ENCODE measurements around the gene LGALS1.

The LGALS1 gene

GRCh38 chr22:37674951-37675929, at the start of gene LGALS1:
Gene LGALS1, plus strand, starts transcription at chr22:37675636. Its CDS starts 67 bp downstream, at chr22:37675703.
- TF ChIP-seq GATA3 (IDR thresholded peaks at IDR 0.05; ENCODE audit: low read depth, low read length) = no peak
- no peak for TF ChIP-seq GATA2 (IDR thresholded peaks at IDR 0.05; ENCODE audit: low read depth, low read length)

- TF ChIP-seq GATA3 (IDR thresholded peaks at IDR 0.05; ENCODE audit: low read depth, low read length) = no peak
- no peak for TF ChIP-seq GATA2 (IDR thresholded peaks at IDR 0.05; ENCODE audit: low read depth, low read length)
Measured at GRCh38 chr22:37625737-37626136, 49.7 kb upstream of the LGALS1 start.

DNA sequence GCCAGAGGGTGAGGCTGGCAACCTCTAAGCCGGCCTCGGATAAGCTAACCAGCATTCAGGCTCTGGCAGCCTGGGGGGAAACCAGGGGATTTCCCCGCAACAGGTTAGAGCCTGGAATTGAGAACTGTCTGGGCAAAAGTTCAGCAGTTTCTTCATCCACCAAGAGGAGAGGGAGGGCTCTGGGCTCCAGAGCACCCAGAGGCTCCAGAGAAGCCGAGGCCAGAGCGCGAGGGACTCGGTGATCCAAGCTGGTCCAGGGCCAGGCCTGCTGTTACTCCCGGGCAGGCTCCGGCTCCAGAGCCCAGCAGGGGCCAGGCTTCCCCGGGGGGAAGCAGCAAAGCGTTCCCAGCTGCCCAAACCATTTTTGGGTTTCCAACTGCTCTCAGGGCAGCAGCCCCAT, 49.3 kb upstream of the LGALS1 start:
- TF ChIP-seq GATA3 (IDR thresholded peaks at IDR 0.05; ENCODE audit: low read depth, low read length) = no peak
- TF ChIP-seq GATA2 (IDR thresholded peaks at IDR 0.05; ENCODE audit: low read depth, low read length) = no peak

- TF ChIP-seq GATA2 (IDR thresholded peaks at IDR 0.05; ENCODE audit: low read depth, low read length) (no peak), GATA3 (IDR thresholded peaks at IDR 0.05; ENCODE audit: low read depth, low read length) (no peak)
Measured at GRCh38 chr22:37626556-37627075, 48.8 kb upstream of the LGALS1 start.

DNA sequence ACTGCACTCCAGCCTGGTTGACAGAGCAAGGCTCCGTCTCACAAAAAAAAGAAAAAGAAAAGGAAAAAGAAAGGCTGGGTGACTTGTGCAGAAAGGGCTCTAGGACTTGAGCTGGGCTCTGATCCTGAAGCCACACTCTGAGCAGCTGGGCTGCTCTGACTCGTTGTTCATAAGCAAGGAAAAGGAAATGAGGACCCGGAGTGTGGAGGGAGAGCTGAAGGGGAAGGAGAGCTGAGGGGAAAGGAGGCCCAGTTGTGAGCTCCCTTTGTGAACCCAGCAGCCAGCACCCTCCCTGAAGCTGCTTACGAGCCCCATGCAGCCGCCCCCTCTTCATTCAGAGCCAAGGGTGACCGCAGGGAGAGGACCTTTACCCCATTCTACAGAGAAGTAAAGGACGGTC, 48.3 kb upstream of the LGALS1 start:
- TF ChIP-seq GATA2 (IDR thresholded peaks at IDR 0.05; ENCODE audit: low read depth, low read length) (no peak), GATA3 (IDR thresholded peaks at IDR 0.05; ENCODE audit: low read depth, low read length) (no peak)

GRCh38 chr22:37627545-37627944, 47.9 kb upstream of the LGALS1 start:
- TF ChIP-seq GATA2 (IDR thresholded peaks at IDR 0.05; ENCODE audit: low read depth, low read length) (no peak), GATA3 (IDR thresholded peaks at IDR 0.05; ENCODE audit: low read depth, low read length) (no peak)

DNA sequence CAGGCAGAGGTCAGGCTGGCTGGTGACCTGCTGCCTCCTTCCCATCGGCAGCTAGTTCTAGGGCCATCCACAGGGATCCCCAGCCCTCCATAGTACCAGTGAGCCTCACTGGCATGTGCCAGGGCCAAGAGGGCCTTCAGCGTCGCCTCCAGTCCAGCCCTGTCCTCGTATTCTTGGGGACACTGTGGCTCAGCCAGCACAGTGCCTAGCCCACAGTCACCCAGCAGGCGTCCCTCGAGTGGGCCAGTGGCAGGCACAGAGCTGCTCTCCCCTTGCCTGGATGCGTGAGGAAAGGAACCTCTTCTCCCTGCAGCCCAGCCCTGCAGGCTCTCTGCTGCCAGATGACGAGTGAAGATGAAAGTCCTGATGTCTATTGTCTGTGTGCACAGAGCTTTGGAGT, 46.6 kb upstream of the LGALS1 start:
- TF ChIP-seq GATA3 (IDR thresholded peaks at IDR 0.05; ENCODE audit: low read depth, low read length) (no peak), GATA2 (IDR thresholded peaks at IDR 0.05; ENCODE audit: low read depth, low read length) (no peak)

DNA sequence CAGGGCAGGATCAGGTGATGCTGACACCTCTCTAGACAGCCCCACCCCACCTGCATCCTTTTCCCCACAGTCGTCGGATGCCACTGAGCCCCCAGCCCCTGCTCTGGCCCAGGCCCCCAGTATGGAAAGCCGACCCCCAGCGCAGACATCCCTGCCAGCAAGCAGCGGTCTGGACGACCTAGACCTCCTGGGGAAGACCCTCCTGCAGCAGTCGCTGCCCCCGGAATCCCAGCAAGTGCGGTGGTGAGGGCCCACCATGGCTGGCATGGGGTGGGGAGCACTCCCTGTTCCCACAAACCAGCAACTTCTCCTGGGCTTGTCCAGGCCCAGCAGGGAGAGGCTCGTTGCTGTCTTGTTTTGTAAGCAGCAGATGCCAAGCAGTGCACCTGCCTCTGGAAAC, 45.5 kb upstream of the LGALS1 start:
- TF ChIP-seq GATA3 (IDR thresholded peaks at IDR 0.05; ENCODE audit: low read depth, low read length) (no peak), GATA2 (IDR thresholded peaks at IDR 0.05; ENCODE audit: low read depth, low read length) (no peak)

GRCh38 chr22:37630839-37631435, 44.5 kb upstream of the LGALS1 start:
- TF ChIP-seq GATA2 (IDR thresholded peaks at IDR 0.05; ENCODE audit: low read depth, low read length) (no peak), GATA3 (IDR thresholded peaks at IDR 0.05; ENCODE audit: low read depth, low read length) (no peak)

- TF ChIP-seq GATA2 (IDR thresholded peaks at IDR 0.05; ENCODE audit: low read depth, low read length) = no peak
- TF ChIP-seq GATA3 (IDR thresholded peaks at IDR 0.05; ENCODE audit: low read depth, low read length) = no peak
Measured at GRCh38 chr22:37631448-37632173, 43.8 kb upstream of the LGALS1 start.

DNA sequence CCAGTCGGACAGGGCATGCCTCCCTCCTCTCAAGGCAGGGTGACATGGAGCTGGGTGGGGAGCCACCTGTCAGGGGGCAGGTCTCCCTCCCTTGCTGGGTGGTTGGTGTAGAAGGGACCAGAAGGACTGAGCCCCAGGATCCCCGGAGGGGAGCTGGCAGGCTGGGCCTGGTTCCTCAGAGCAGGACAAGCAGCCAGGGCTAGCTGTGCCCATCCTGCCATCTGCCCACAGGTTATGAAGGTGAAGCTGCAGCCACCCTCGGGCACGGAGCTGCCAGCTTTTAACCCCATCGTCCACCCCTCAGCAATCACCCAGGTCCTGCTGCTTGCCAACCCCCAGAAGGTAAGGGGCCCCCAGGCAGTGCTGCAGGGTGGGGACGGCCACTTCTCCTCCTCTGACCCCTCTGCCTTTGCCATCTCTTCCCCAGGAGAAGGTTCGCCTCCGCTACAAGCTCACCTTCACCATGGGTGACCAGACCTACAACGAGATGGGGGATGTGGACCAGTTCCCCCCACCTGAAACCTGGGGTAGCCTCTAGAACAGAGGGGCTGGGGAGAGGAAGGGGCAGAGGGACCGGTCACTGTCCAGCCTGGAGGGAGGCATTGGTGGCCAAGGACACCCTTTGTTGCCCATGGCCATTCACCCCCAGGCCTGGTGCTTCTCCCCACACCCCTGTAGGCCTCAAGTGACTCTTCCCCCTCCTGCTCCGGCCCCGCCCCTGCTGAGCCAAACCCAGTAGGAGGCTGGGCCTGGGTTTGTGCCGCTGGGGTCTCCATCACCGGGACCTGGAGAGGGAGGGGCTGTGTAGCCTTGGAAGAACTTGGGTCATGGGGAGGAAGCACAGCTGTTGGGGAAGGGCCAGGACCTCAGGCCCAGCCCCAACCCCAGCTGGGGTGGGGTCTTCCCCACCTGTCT, 43.0 kb upstream of the LGALS1 start:
- TF ChIP-seq GATA2 (IDR thresholded peaks at IDR 0.05; ENCODE audit: low read depth, low read length) (no peak), GATA3 (IDR thresholded peaks at IDR 0.05; ENCODE audit: low read depth, low read length) (no peak)

GRCh38 chr22:37633089-37633624, 42.3 kb upstream of the LGALS1 start:
- TF ChIP-seq GATA3 (IDR thresholded peaks at IDR 0.05; ENCODE audit: low read depth, low read length) = no peak
- no peak for TF ChIP-seq GATA2 (IDR thresholded peaks at IDR 0.05; ENCODE audit: low read depth, low read length)
